B cell (primary cell): ENCODE measurements around the gene SLC27A5.

Experiments used
- EZH2 ChIP-seq: IDR thresholded peaks from 2 replicates; pipeline ENCODE4 v1.6.1; 2012; ENCODE audit warnings: borderline replicate concordance, low read depth, mild to moderate bottlenecking, moderate library complexity, low read length; ENCODE audit not compliant: insufficient read depth, poor library complexity, severe bottlenecking
- TF ChIP-seq, protein P1 (sequence below): fragments of 200-600 bp; IDR thresholded peaks from one replicate; pipeline ENCODE4 v1.8.0; 2022; ENCODE audit warnings: antibody characterized with exemption, mild to moderate bottlenecking

DNA sequence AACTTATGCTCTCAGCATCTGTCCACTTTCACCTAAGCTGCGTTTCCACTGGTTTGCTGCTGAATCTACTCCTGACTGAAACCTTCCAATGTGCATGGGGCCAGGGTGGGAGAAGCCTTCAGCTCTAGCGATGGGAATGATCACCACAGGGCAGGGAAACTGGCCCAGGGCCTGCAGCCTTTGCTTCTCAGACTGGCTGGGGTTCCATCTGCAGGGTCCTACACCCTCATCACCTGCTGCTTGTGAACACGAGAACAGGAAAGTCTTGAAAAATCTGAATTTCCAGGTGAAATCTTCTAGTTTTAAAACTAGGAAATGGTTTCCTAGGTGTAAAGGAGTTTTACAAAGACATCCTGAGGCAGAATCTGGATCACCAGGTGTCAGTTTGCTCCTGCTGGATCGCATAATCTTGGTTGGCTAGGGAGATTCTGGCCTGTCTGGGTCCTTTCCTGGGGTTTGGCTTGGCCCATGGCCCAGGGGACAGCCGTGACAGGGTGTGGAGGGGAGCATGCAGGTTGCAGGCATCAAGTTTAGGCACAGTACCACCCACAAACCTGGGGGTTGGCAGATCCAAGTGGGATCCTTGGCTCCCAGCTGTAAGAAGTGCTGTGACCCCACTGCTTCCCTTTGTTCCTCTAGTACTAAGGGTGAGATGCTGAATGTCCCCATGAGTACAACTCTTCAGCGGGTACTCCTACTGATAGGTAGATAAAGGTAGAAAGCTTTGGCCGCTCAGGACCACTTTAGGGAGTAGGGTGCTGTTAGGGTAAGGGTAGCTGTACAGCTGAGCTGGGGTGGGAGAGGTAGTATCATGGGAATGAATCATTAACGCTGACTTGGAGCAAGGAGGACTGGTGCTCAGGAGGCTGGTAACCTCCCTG, 48.5 kb upstream of the SLC27A5 start:
- TF ChIP-seq, protein P1, sequence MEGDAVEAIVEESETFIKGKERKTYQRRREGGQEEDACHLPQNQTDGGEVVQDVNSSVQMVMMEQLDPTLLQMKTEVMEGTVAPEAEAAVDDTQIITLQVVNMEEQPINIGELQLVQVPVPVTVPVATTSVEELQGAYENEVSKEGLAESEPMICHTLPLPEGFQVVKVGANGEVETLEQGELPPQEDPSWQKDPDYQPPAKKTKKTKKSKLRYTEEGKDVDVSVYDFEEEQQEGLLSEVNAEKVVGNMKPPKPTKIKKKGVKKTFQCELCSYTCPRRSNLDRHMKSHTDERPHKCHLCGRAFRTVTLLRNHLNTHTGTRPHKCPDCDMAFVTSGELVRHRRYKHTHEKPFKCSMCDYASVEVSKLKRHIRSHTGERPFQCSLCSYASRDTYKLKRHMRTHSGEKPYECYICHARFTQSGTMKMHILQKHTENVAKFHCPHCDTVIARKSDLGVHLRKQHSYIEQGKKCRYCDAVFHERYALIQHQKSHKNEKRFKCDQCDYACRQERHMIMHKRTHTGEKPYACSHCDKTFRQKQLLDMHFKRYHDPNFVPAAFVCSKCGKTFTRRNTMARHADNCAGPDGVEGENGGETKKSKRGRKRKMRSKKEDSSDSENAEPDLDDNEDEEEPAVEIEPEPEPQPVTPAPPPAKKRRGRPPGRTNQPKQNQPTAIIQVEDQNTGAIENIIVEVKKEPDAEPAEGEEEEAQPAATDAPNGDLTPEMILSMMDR, result no peak
- no peak for TF ChIP-seq EZH2
